Measurements from ENCODE around the gene KCNC2.
"Not testable (repeated sequence)": the region's sequence is repeated elsewhere in the genome, so short reads cannot be mapped to it uniquely, and the experiment has no call there.

KCNC2 gene

GRCh38 chr12:75209812-75210138 lies at the start of gene KCNC2:
KCNC2 (minus strand) TSS chr12:75209839.
- no peak for DNase-seq

- DNase-seq, result no peak
Observed at GRCh38 chr12:75259143-75259542, 49.5 kb upstream of the KCNC2 start.

GRCh38 chr12:75257510-75257909 lies 47.9 kb upstream of the KCNC2 start:
- no peak for DNase-seq

DNA sequence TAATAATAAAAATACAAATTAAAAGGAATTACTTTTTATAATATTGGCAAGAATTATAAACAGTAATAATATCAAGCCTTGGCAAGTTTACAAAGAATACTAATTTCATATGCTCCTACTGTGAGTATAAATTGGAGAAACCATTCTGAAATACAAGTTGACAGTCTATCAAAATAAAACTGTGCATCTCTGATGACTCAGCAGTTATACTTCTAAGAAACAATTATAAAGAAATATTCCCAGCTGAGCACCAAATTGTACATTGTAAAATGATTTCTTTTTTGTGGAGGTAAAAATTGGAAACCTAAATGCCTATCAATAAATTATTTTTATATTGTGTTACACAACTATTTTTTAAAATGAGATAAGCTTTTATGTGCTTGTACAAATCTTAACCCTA lies 35.5 kb upstream of the KCNC2 start:
- no peak for DNase-seq

DNA sequence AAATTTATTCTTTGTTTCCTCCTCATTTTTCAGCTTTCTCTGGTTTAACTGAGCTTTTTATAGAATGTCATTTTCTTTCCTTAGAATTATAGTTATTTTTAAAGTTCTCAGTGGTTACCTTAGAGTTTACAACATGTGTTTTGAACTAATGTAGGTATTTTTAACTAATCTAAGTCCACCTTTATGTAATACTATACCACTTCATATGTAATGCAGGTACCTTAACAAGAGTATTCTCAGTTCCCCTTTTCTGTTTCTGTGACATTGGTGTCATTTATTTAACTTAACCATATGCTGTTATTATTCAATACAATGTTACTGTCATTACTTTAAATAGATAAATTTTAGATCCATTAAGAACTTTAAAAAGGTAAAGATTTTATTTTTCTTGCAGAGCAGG lies 30.3 kb upstream of the KCNC2 start:
- no peak for DNase-seq

DNA sequence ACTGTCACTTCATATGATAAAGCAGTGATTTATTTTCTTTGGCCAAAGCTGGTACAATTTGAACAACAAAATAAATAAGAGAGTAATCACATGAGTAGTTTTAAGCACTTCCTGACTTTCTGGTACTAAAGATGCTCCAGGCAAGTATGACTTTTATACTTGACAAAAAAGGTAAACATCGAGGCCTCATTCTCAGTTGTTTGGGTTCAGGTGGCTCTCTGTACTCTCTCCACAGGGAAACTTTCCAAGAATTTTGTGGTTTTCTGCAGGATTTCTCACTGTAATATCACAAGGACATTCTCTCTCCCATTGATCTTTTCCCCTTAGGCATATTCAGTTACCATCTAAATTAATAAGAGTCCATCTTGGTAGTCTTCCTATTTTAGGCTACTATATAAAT lies 26.6 kb upstream of the KCNC2 start:
- DNase-seq, result no peak

GRCh38 chr12:75227132-75227531 lies 17.5 kb upstream of the KCNC2 start:
- no peak for DNase-seq

- DNase-seq, result no peak
Observed at GRCh38 chr12:75212072-75212471, 2.4 kb upstream of the KCNC2 start.

- DNase-seq, result peak; percentile 44 to 46
Observed at GRCh38 chr12:75208856-75209811, 505 bp downstream of the KCNC2 start.

DNA sequence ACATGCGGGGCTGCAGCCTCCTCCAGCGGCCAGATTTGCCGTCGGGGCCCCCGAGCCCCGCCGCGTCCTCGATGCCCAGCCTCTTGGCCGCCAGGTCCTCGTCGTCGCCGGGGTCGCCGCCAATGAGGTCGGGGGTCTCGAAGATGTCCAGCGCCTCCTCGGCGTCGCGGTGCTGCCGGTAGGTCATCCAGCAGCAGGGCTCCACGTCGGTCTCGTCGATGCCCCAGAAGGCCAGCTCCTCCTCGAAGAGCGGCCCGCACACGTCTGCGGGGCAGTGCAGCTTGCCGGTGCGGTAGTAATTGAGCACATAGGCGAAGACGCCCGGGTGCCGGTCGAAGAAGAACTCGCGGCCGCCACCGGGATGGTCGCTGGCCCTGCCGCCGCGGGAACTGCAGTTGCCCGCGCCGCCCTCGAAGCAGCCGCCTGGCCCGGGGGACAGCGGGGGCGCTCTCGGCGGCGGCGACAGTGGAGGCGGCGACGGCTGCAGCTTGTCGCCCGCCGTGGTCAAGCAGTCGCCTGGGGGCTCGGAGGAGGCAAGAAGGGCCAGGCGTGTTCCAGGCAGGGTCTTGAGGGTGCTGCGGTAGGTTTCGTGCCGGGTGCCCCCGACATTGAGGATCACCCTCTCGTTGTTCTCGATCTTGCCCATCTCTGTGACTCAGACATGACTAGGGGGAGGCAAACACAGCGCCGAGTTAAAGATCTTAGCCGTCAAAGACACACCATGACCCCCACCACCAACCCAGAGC lies 2.1 kb downstream of the KCNC2 start:
- DNase-seq, result peak in 1 of 2 experiments; percentile 17

DNA sequence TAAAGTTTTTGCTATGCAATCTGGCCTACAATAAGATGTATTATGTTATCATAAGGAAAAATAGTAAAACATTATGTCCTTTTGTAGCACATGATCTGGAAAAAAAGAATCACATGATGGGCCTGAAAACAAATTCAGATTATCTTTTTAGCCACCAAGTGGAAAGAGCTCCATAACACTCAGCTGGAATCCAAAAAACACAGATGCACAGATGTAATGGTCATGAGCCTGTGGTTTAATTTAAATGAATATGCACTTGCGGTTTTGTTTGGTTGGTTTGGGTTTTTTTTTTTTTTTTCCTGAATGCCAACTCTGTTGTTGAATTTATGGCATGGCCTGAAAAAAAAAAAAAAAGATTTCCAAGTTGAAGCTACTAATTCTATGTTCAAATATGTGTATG lies 4.1 kb downstream of the KCNC2 start:
- no peak for DNase-seq

DNA sequence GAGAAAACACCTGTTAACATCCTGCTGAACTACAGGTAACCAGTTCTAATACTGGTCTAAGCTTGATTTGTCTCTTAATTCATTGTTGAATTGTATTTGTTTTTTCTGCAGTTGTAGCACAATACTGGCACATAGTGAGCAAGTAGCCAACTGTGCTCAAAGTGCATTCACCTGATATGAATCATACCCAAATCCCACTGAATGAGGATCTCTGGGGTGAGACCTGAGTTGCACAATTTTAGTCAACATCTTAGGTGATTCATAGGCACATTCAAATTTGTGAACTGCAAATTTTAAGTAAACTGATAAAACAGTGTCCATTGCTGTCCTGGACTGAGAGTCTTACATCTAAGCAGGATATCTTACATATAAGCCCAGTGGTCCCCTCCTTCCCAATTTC lies 12.8 kb downstream of the KCNC2 start:
- no peak for DNase-seq

DNA sequence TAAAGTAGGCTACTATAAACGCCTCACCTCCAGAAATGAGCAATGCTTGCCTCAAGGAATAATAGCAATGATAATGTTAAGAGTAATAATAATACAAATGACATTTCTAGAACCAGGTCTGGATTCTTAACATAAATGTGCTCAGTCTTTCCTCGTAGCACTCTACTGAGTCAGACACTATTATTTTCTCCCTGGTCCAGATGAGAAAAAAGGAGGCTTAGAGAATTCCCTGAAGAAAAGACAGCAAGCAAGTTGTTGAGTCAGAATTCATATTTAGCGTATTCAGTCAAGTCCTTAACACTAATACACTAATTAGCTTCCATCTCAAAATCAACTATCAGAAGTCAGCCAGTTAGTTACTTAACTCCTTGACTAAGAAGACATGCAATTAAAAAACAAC lies 13.2 kb downstream of the KCNC2 start:
- no peak for DNase-seq

GRCh38 chr12:75194250-75194649 lies 15.4 kb downstream of the KCNC2 start:
- no peak for DNase-seq

DNA sequence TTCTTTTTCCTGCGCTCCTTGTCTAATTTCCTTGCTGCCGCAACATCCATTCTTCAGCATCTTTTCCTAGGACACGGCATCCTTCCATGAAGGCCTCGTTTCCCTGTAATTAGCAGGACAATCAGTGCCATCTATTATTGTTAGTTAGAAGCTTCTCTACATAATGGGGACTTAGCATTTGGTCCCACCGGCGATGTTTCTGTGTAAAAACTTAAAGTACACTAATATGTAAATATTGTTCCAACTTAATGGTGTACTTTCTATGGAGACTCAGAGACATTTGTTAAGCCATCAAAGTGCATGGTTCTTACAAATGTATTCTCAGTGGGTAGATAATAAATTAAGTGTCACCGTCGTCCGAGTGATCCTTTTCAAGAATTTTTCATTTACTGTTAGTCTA lies 17.4 kb downstream of the KCNC2 start:
- no peak for DNase-seq

GRCh38 chr12:75190846-75191245 lies 18.8 kb downstream of the KCNC2 start:
- DNase-seq, result no peak

GRCh38 chr12:75185881-75186280 lies 23.8 kb downstream of the KCNC2 start:
- not testable (repeated sequence) for DNase-seq

DNA sequence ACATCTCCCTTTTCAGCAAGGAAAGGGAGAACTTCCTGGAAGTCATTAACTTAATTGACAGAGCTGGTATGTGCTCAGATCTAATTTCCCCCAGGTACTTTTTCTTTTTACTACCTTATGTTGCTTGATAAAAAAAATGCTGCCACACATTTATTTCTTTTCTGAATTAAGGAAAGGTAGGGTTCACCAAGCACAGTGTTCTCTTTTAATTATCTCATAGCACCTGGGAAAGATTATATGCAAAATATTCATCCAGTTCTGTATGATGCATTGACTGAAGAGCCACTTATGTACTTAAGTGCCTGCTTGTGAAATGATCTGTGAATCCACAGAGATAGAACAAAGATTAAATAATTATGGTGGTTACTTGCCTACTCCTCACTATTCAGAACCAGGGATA lies 25.1 kb downstream of the KCNC2 start:
- no peak for DNase-seq

- DNase-seq, result no peak
Observed at GRCh38 chr12:75183967-75184366, 25.7 kb downstream of the KCNC2 start.

- DNase-seq, result no peak
Observed at GRCh38 chr12:75177997-75178396, 31.6 kb downstream of the KCNC2 start.

DNA sequence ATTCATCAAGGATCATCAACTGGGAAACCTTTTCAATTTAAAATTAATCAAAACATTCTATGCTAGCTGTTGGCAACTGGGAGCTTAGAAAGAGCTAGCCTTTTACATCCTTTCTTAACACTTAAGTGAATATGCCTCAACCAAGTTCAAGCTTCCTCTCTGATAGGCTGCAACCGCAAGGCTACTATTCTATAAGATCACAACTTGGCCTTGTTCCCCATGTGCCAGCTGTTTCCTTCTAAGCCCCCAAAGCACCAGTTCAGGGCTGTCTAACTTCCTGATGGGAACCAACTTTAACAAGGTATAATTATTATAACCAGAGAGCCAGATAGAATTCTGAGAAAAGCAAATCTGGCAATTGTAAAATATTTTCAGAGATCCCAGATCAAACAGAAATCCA lies 37.0 kb downstream of the KCNC2 start:
- DNase-seq, result no peak

DNA sequence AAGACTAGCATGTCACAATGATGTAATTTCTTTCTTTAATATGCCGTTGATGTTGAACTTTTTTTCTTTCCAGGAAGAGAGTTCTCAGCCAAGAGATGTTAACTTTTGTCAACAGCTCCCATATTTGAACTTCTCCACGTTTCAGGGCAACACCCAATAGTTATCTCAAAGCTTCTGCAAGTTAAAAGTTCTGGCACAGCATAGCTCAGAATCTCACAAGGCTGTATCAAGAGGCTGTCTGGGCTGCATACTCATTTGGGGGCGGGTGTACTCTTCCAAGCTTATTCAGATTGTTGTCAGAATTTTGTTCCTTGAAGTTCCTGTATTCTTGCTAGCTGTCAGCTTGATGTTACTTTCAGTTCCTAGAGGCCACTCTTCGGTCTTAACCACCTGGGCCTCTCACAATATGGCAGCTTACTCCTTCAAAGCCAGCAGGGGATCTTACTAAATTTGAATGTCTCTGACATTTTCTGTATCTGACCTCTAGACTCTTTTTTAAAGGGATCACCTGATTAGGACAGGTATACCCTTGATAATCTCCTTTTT lies 38.9 kb downstream of the KCNC2 start:
- no peak for DNase-seq

DNA sequence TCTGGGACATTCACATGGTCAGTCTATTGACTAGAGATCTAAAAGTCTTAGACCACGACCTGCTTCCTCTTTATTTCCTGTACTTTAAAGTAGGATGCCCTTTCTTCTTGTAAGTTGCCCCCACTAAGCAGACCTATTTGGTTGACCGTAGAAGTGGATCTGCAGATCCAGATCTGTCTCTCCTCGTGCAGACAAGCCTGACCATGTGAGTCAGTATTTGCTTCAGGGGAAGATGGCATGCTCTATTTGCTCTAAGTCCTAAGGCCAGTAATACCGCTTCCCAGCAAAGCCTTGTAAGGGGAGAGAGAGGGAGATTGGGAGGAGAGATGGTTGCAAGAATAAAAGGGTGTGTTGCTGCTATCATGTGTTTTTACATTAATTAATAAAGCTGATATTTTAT lies 46.8 kb downstream of the KCNC2 start:
- DNase-seq, result no peak

DNA sequence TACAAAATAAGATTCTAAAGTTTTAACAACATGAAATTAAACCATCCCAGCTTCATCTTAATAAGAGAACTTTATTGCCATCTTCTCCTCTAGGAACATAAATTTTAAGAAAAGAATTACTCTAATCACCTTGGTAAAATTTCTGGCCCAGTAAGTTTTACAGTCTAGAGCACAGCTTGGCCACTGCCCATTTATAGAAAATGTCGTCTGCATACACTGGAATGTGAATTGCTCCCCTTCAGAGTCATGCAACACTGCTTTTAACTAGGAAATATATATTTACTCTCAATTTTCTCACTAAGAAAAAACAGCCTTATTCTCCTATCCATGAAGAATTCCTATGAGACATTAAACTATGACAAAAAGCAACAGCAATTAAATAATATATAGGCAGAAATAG lies 48.2 kb downstream of the KCNC2 start:
- DNase-seq, result no peak
